ENCODE results near the gene ARHGEF17.

ARHGEF17 gene

GRCh38 chr11:73375830-73376159 lies 67.7 kb downstream of the ARHGEF17 start:
- Histone ChIP-seq H3K79me2 (ENCODE audit: low read length) (peaks cover 44% of the 10 kb centered on the region), H2AFZ (ENCODE audit: low read length) (peak overlapping the region; percentile 75), H3K27ac (ENCODE audit: low read length) (peak overlapping the region; percentile 5; the same call in 1 of the 2 replicates), H3K9ac (ENCODE audit: low read length) (peak overlapping the region; percentile 32; the same call in 1 of the 2 replicates), H3K36me3 (replicated peaks; ENCODE audit: insufficient read depth, low read length) (no peaks in the 10 kb centered on the region), H3K27me3 (replicated peaks; ENCODE audit: insufficient read depth, low read length) (no peaks in the 10 kb centered on the region), H3K4me3 (ENCODE audit: low read length) (no peak overlapping the region; the same call in 1 of the 2 replicates), H3K9me2 (replicated peaks; ENCODE audit: insufficient read depth, low read length) (no peaks in the 10 kb centered on the region), H3K4me1 (ENCODE audit: low read length) (peaks cover 34% of the 10 kb centered on the region), H3K9me3 (replicated peaks; ENCODE audit: insufficient read depth, low read length) (no peaks in the 10 kb centered on the region), H4K20me1 (ENCODE audit: insufficient read depth, low read length) (peaks cover 6% of the 10 kb centered on the region; the same call in 1 of the 2 replicates), H3F3A (ENCODE audit: insufficient read depth, low read length) (peaks cover 9% of the 10 kb centered on the region; the same call in 1 of the 2 replicates), H3K4me2 (ENCODE audit: low read depth, low read length) (peak overlapping the region; percentile 50)
- TF ChIP-seq CTCF (IDR thresholded peaks at IDR 0.05; ENCODE audit: low read length) (no peak), EZH2phosphoT487 (IDR thresholded peaks at IDR 0.05; ENCODE audit: low read length) (no peak), EZH2 (optimal IDR thresholded peaks at IDR 0.05; ENCODE audit: low read depth, low read length) (no peak)
- no peak for DNase-seq

- Histone ChIP-seq H3K4me2 (ENCODE audit: low read depth, low read length) (peak within 1 kb of the TSS; percentile 88), H3K36me3 (replicated peaks; ENCODE audit: insufficient read depth, low read length) (no peaks in the 10 kb centered on the region), H3K9ac (ENCODE audit: low read length) (peak within 1 kb of the TSS; percentile 98), H3K27ac (ENCODE audit: low read length) (peak within 1 kb of the TSS; percentile 69; the same call in 1 of the 2 replicates), H3F3A (ENCODE audit: insufficient read depth, low read length) (peaks cover 9% of the 10 kb centered on the region; the same call in 1 of the 2 replicates), H3K9me3 (replicated peaks; ENCODE audit: insufficient read depth, low read length) (no peaks in the 10 kb centered on the region), H3K27me3 (replicated peaks; ENCODE audit: insufficient read depth, low read length) (no peaks in the 10 kb centered on the region), H3K9me2 (replicated peaks; ENCODE audit: insufficient read depth, low read length) (no peaks in the 10 kb centered on the region), H4K20me1 (ENCODE audit: insufficient read depth, low read length) (peaks cover 6% of the 10 kb centered on the region; the same call in 1 of the 2 replicates), H3K4me3 (ENCODE audit: low read length) (peak within 1 kb of the TSS; percentile 92), H3K4me1 (ENCODE audit: low read length) (peaks cover 37% of the 10 kb centered on the region), H3K79me2 (ENCODE audit: low read length) (peaks cover 49% of the 10 kb centered on the region), H2AFZ (ENCODE audit: low read length) (peak within 1 kb of the TSS; percentile 75)
- TF ChIP-seq EZH2phosphoT487 (IDR thresholded peaks at IDR 0.05; ENCODE audit: low read length): no peak
- peak; percentile 87 for TF ChIP-seq CTCF (IDR thresholded peaks at IDR 0.05; ENCODE audit: low read length)
- peak; percentile 92 for DNase-seq
Observed at GRCh38 chr11:73376160-73376802, 68.2 kb downstream of the ARHGEF17 start, which contains the start of gene RELT. Gene RELT, plus strand, starts transcription at chr11:73376399. Its CDS starts 12,738 bp downstream, at chr11:73389137.

- Histone ChIP-seq H3K4me1 (ENCODE audit: low read length) (peaks cover 39% of the 10 kb centered on the region), H3K4me2 (ENCODE audit: low read depth, low read length) (peak overlapping the region; percentile 88), H3F3A (ENCODE audit: insufficient read depth, low read length) (peaks cover 9% of the 10 kb centered on the region; the same call in 1 of the 2 replicates), H4K20me1 (ENCODE audit: insufficient read depth, low read length) (peaks cover 6% of the 10 kb centered on the region; the same call in 1 of the 2 replicates), H3K4me3 (ENCODE audit: low read length) (peak overlapping the region; percentile 92), H3K9me3 (replicated peaks; ENCODE audit: insufficient read depth, low read length) (no peaks in the 10 kb centered on the region), H3K79me2 (ENCODE audit: low read length) (peaks cover 56% of the 10 kb centered on the region), H3K9ac (ENCODE audit: low read length) (peak overlapping the region; percentile 98), H3K9me2 (replicated peaks; ENCODE audit: insufficient read depth, low read length) (no peaks in the 10 kb centered on the region), H2AFZ (ENCODE audit: low read length) (peak overlapping the region; percentile 28; the same call in 1 of the 2 replicates), H3K27me3 (replicated peaks; ENCODE audit: insufficient read depth, low read length) (no peaks in the 10 kb centered on the region), H3K36me3 (replicated peaks; ENCODE audit: insufficient read depth, low read length) (no peaks in the 10 kb centered on the region), H3K27ac (ENCODE audit: low read length) (peak overlapping the region; percentile 69; the same call in 1 of the 2 replicates)
- TF ChIP-seq CTCF (IDR thresholded peaks at IDR 0.05; ENCODE audit: low read length): no peak
- TF ChIP-seq EZH2phosphoT487 (IDR thresholded peaks at IDR 0.05; ENCODE audit: low read length): no peak
- no peak for TF ChIP-seq EZH2 (optimal IDR thresholded peaks at IDR 0.05; ENCODE audit: low read depth, low read length)
- peak; percentile 67 for DNase-seq
Observed at GRCh38 chr11:73376803-73377629, 68.9 kb downstream of the ARHGEF17 start.

Data from MM.1S (cell line).